Gastroesophageal sphincter (tissue), 3 donors: Measurements from ENCODE around the gene DIRAS1.

Source experiments
- CTCF ChIP-seq, 4 experiments: fragments of 200-600 bp in 2 of 4; fragments of 450-650 bp in 2 of 4; sonication (generic) in 1 of 4; IDR thresholded peaks; one replicate each; pipeline ENCODE4 v1.5.1; 2017 to 2019; ENCODE audit warnings: antibody characterized with exemption in 4 of 4, mild to moderate bottlenecking in 2 of 4, moderate library complexity in 2 of 4
- POLR2A ChIP-seq, 2 donors: fragments of 450-650 bp; IDR thresholded peaks; one replicate each; pipeline ENCODE4 v1.6.1; 2017; ENCODE audit warnings: antibody characterized with exemption in 2 of 2, mild to moderate bottlenecking in 2 of 2, moderate library complexity in 1 of 2
- POLR2AphosphoS5 ChIP-seq: sonication (generic); formaldehyde crosslinking; IDR thresholded peaks from one replicate; pipeline ENCODE4 v1.6.1; 2017; ENCODE audit warnings: antibody characterized with exemption

- TF ChIP-seq POLR2A (IDR thresholded peaks at IDR 0.05) (no peak), CTCF (IDR thresholded peaks at IDR 0.05) (no peak), POLR2AphosphoS5 (no peak)
Measured at GRCh38 chr19:2711875-2712205, 9.3 kb downstream of the DIRAS1 start.
